Left kidney (tissue), 2 donors: ENCODE results near the gene UBE2D2. TPM values are rescaled to one million over a fixed set of nuclear protein-coding genes. Genes with fewer than 3 reads are reported as not detected.

Experiments used
- DNase-seq: peaks from one replicate; pipeline ENCODE4 v3.0.0-alpha.2; 2013
- polyA plus RNA-seq: library from polyadenylated mRNA; unstranded; fragments of 120-200 nt; gene quantifications from one replicate; pipeline ENCODE4 v1.2.1, GENCODE V29; 2013; ENCODE audit not compliant: insufficient read length

UBE2D2 gene
- polyA plus RNA-seq, 1 donor: 185 TPM

DNA sequence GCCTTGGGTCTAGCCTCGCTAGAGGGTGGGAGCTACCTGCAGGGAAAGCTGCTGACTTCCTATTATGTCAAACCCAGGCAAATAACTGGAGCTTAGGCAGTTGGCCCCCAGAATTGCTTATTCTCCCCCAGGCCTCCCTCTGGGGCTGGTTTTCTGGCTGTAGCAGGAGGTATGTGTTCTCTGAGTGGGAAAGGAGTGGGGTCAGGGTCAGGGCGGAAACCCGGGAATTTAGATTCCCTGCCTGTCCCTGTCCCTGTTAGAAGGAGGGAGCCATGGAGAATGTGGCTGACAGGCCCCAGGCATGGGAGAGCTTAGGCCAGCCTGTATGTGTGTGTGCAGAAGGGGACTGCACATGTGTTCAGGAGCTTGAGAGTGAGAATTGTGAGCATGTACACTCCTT lies 73.4 kb downstream of the UBE2D2 start:
- DNase-seq: no peak

DNA sequence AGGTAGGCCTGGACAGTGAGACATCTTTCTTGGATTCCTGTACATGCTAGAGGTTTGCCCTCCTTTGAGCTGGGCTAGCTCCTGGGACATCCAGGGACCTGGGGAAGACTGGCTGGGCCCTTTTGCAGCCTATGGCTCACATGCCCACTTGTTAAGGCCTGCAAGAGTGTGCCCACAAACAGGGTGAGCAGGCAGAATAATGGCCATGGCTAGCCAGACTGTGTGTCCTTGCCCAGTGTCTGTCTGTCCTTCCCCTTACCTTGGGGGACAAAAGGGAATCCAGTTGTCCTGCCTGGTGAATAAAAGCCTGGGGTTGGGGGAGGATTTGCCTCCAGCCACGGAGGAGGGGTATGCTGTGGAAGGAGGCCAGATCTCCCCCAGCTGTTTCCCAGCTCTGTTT lies 74.1 kb downstream of the UBE2D2 start:
- DNase-seq: no peak

DNA sequence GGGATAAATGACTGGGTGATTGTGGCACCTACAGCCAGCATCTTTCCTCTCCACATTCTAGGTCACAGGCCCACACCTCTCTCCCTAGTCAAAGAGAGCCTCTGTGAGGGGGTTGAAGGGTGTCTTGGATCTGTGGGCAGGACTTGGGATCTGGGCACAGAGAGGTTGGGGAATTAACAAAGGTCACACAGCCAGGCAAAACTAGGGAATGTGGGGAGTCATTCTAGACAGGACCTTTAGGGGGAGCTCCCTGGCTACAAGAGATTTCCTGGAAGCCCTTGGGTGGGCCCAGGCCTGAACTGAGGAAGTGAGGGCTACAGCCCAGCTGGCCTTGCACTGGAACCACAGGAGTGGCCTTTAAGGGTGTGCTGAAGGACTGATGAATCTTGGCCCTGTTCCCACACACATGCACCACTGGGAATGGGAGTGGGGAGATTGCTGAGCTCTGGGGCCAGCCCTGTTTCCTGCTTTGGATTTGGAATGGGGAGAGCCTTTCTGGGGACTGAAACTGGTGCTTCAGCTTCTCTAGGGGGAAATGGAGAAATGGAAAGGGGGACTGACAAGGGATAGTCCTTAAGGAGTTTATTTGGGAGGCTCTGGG lies 74.6 kb downstream of the UBE2D2 start:
- DNase-seq: no peak

DNA sequence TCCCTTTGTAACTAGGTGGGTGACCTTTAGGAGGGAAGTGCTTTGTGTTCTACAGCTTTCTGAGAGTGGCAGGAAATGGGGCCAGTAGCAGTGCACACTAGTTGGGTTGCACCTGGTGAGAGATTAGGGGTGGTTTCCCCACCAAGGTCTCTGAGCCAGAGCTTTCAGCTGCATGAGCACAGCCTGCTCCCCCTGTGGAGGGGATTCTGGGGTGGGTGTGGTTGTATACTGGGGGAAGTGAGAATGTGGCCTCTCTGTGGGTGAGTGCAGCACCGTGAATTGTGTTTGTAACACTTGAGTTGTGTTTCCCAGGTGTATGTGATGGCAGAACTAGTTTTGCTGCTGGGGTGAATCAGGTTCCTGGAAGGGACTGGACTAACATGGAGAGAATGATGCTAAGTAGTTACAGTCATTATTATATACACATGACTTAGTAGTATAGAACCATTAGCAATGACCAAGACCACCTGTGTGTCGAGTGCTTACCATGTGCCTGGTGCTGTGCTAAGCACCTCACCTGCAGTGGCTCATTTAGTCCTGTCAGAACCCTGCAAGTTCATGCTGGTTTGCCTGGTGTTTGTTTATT lies 75.2 kb downstream of the UBE2D2 start:
- no peak for DNase-seq

DNA sequence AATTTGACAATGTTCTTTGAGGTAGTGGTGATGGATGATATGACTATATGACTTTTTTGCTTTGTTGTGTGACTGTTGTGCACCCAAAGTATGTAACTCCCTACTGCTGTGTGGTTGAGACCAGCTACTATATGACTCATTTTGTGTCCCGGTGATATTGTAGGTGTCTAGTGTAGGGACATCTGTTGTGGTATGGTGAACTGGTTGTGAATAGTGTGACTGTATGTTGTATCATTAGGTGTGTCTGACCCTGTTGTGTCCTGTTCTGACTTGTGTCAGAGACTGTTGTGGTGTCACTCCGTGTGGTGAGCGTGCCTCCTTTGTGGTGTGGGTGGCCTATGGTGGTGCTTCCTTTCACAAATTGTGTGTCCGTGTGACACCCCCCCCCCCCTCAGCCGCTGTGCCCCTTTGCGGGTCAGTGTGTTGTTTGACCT lies 75.9 kb downstream of the UBE2D2 start:
- no peak for DNase-seq

DNA sequence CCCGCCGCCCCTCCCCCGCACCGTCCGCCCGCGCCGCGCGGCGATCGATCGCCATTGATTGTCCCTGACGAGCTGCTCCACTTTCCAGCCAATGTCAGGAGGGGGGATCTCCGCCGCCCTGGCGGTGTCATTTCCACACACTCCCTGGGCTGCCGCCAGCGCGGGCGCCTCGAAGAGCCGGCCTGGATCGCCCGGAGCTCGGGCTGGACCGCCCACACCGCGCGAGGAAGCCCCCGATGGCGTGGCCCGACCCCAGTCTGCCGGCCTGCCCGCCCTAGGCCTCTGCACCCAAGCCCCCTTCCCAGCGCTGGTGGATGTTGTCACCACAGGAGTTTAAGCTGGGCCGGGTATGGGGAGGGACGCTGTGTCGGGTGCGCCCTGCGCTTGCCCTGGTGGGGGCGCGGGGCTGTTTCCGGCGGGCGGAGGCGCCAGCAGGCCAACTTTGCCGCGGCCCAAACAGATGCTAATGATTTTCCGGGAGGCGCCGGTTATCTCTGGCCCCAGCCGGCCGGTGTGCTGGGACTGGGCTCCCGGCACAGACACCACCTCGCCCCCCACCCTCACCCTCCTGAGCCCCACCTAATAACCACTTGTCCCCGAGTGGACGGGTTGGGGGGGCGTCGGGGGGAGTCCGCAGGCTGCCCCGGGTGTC lies 76.4 kb downstream of the UBE2D2 start:
- no peak for DNase-seq

DNA sequence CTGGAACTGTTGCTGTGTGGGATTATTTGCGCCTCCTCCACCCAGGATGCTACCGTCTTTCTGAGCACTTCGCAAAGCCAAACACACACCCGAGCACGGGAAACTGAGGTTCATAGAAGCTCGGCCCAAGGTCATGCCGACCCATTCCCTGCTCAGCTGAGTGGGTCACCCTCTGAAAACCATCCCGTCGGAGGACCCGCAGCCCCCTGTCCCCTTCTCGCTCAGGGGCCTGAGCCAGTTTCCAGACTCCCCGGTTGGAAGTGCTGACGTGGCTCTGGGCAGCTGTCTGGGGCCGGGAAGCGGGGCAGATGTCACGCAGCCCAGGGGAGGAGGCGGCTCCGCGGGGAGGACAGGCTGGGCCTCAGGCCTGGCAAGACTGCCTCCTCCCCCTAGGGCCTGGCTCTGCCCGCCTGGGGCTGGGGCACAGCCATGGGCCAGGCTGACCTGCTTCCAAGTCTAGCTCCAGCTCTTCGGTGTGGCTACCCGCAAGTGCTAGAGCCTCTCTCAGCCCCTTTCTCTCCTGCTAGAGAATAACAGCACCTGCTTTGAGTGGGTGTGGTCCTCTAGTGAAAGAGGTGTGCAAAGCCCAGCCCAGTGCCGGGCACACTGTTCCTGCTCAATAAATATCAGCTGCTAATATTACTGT lies 77.1 kb downstream of the UBE2D2 start:
- DNase-seq: no peak

DNA sequence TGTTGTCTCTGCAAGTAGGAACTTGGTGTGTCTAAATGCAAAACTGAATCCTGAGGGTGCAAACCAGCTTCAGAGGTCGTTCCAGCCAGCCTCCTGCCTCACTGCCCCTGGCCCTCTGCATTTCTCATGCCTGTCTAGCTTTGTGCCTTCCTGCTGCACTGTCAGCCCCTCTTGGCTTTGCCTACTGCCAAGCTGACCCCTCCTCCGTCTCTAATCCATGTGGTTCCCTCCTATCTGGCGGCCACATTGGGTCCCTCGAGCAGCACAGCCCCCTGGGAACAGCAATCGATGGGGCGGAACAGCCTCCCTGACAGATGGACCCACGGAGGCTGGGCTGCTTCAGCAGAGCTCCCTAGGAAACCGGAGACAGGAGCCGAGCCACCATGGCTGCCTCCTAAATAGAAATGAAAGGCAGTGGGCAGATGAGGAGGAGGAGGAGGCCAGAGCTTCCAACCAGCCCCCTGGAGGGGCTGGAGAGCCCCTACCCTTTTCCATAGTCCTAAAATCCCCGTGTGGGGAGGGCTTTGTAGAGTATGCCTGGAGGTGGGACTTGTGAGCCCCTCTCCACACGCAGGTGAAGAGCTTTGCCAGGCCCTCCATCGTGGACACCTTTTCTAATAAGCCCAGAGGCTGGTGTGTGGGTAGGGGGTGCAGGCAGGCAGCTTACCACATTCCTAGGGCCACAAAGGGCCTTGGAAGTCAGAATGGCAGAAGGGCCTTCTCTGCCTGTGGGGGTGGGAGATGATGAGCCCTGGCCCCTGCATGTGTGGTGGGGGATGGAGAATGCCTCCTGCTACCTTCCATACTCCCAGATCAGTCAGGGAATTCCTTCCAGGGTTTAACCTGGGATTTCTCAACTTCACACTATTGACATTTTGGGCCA lies 77.8 kb downstream of the UBE2D2 start:
- DNase-seq: no peak

DNA sequence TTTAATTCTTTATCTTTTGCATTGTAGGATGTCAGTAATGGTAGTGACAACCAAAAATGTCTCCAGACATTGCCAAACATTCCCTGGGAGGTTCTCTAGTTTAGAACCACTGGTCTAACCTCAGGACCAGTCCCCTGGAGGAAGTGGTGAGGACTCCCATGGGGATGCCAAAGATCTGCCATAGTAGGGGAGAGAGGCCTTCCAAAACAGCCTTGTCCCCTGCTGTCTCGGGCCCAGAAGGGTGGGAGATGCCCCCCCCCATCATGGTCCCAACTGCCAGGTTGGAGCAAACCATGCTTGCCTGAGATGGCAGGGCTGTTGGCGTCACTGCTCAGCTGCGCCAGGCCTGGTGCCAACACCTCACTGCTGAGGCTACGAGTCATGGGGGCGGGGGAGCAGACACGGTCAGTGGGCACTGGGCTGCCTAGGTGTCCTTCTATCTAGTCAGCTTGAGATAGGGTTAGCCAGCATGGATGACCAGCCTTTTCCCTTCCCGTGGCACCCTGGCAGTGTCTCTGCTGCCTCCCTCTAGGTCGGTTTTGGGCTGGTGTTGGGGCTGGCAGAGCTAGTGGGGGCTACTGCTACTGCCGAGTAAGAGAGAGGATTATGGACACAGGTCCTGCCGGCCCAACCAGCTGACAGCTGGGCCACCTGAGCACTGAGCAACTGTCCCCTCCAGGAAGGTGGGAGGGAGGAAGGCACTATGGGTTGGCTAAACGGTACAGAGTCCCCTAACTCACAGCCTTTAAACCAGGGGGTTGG lies 78.7 kb downstream of the UBE2D2 start:
- no peak for DNase-seq

DNA sequence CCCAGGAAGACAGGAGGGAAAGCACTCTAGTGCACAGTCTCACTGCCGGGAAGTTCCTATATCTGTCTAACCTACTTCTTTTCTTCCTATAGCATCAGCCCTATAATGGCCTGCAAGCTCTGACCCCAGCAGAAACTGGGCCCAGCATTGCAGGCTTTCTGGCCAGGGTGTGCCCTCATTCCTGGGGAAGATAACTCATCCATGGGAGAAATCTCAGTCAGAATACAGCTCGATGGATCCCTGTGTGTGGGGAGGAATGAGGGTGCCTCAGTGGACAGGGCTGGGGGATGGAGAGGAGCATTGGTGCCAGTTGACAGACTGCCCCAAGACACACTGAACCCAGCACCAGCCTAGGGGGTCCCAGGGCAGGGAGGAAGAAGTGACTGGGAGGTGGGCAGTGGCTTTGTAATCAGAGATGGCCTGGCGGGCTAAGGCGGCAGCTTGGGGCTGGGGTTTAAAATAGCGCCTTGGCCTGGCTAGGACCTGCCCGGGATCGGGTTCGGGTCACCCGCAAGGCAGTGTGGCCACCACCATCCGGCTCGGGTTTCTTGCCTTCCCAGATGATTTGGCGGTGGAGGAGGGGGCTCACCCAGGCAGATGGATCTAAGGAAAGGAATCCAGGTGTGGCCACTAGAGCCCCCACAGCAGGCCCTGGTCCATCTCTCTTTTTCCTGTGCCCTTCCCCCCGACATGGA lies 79.4 kb downstream of the UBE2D2 start:
- no peak for DNase-seq

DNA sequence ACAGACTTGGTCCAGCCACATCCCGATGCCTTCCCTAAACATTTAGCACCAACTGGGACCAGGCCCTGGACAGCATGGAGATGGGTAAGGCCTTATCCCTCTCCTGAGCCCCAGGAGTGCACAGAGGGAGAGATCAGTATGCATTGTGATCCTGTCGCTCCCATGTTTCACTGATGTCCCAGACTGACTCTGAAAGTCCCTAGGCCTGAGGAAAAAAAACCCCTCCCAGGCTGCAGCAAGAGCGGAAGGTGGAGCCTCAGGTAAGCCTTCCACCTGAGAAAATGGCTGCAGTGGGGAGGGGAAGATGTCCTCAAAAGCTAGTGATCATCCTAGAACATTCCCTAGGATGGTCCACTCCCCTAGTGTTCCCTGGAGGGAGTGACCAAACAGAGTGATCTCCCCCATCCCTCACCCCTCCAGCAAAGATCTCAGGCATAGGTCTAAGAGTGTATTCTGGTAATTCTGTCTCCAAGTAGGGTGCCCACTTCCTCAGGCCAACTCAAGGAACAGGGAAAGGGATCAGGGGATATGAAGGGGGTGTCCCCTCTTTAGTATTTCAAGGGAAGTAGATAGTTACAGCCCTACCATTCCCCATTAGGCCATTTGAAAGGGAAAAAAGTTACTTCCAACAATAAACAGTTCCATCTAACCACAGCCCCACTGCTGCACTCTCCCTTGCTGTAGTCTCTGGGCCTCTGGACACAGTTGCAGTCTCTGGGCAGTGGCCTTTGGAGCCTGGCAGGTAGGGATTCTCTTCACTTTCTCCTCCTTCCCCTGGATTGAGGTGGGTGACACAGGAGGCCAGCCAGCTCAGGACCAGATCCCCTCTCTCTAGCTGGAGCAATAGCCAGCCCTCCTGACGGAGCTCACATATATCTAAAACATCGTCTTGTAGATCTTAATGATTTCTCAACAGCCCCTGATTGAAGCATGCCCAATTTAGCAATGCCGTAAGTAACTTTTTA lies 80.3 kb downstream of the UBE2D2 start:
- no peak for DNase-seq

DNA sequence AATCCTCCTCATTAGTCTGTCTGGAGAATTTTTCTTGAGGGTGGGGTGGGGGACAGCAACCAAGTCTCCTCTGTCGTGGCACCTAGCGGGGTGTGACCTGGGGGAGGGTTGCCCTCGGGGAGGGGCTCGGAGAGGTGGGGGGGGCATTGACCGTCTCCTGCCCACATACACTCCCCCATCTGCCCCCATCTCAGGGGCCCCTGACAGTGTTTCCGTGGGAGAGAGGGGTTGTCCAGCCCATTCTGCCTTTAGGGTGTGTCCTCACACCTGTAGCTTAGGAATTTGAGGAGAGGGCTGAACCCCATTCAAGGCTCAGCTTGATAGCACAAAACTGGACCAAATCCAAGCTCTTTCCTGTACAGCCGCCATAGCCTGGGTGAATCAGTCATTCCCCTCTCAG lies 81.1 kb downstream of the UBE2D2 start:
- DNase-seq: no peak

DNA sequence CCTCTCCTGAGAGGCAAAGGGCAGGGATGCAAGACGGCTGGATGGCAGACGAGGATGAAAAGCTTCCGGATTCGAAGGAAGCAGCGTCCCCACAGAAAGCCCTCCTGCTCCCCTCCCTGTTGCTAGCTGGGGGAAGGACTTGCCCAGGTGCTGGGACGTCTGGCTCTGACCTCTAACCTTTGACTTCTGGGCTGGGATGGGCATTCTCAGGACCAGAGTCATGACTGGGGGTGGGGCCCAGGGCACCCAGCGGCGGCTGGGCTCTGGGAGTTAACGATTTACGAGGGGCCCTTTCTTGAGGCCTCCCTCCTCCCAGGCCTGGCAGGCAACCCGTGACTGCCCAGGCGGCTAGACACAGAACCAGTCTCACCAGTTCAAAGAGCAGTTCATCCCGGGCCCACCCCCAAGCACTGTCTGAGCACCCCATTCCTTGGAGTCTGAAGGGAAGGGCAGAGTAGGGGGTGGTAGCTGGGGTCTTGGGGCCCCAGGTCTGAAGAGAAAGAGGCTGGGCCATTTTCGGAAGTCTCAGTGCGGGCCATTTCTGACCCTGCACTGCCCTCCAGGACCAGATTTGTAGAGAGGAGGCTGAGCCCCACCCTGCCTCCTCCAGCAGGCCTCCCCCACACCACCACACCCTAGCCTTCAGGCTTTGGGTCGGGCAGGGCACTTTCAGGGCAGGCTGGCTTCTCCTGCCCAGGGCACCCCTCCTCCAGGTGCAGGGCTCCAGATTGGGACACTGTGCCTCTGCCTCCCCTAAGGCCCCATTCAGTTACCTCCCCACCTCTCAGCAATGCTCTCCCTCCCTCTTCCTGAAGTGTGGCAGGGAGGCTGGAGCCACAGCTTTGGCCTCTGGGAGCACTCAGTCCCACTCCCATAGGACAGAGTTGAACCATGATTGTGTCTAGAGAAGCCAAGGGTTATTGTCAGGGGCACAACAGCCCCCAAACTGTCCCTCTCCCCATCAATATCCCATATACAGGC lies 82.0 kb downstream of the UBE2D2 start:
- no peak for DNase-seq

DNA sequence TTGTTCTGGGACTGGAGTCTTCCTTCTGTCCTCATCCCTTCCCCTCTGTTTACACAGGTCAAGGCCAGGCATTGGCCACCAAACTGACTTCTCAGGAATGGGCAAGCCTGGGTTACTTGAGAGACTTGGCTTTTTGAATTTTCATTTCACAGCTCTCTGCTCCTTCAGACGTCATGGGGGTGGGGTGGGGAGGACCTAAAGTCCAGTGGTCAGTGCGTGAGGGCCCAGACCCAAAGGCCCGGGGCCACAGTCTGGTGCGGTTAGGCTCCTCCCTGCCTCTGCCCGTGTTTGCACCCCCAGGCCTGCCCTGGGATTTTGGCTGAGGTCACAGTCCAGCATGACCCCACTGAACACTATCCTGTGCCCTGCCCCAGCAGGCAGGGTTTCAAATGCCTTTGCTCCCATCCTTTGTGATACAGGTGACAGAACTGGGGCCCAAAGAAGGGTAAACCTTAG lies 82.9 kb downstream of the UBE2D2 start:
- DNase-seq: no peak

DNA sequence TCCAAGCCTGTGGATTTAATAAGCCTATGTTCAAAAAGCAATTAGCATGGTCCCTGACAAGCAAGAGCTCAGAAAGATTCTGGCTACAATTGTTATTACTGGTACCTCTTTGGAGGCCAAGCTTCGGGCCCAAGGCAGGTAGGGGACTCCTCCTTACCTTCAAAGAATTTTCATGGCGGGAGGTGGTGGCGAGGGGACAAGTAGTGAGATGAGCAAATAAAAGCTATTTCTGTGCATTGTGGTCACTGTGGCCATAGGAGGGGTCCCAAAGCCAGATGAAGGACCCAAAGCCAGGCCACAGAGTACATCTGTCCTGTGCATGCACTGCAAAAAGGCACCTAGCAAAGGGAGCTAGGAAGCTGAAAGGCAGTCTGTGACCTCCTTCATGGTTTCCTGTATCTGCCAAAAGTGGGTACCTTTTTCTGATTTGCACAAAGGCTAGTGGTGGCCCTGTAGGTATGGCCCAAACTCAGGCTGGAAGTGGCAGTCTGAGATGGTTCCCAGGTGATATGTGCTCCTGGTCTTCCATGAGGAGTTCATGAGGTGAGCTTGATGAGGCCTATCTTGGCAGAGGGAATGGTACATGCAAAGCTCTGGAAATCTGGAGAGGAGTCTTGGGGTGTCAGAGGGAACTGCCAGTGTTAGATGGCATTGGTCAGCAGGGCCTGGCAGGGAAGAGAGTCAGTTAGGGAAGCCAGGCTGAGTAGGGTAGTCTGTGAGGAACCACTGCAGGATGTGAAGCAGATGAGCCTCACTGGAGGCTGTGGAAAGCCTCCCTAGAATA lies 83.7 kb downstream of the UBE2D2 start:
- DNase-seq: no peak

DNA sequence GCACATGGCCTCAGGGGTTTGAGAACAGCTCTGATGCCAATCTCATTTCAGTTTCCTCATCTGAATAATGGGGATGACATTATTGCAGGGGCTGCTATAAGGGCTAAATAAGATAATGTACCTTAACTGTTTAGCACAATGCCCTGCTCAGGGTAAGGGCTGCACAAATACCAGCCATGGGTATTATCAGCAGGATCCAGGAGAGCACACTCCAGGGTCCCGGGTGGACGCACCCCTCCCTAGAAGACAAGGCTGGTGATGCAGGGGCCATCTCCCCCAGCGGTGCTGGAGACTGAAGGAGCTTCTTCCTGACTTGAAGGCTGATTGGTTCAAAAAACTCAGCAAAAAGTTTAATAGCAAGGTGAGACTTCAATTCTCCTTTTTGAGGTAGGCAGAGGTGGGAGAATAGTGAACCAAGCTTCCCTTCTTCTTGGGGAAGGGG lies 84.3 kb downstream of the UBE2D2 start:
- no peak for DNase-seq

DNA sequence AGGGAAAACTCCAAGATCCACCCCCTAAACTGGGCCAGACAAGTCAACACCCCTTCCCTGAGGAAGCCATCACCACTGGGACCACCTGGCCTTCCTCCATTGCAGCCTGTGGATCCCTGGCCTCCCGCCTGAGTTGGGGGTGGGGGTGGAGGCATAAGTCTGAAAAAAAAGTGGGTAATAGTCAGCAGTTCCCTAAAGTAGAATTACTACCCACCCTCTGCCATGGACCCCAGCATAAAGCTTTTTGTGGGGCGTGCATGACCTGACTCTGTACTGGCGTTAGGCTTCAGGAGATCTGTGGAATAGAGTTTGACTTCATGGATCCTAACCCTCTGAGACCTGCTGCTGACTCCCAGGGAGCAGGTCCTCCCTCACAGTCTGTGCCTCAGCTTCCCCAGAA lies 85.0 kb downstream of the UBE2D2 start:
- DNase-seq: no peak
